ENCODE measurements around the gene LDLRAD4. TPM values are rescaled to one million over a fixed set of nuclear protein-coding genes. Genes with fewer than 3 reads are reported as not detected.
A peak's percentile ranks its signal among the peaks of the same experiment; 100 is the strongest.

The LDLRAD4 gene
- total RNA-seq, 4 donors from 2014 or later, result 20.4 to 40.4 (median 35.3) TPM

- TF ChIP-seq POLR2A (IDR thresholded peaks at IDR 0.05; ENCODE audit: low read depth) (no peak), POLR2AphosphoS5 (IDR thresholded peaks at IDR 0.05) (no peak), CTCF (IDR thresholded peaks at IDR 0.05) (no peak), EP300 (IDR thresholded peaks at IDR 0.05) (no peak)
- Histone ChIP-seq H3K4me3 (no peak overlapping the region), H3K4me1 (peaks cover 0 to 8% (median 3%) of the 10 kb centered on the region in 4 donors), H3K36me3 (no peaks in the 10 kb centered on the region), H3K9me3 (peaks cover 0 to 10% (median 4%) of the 10 kb centered on the region in 4 donors), H3K27me3 (no peaks in the 10 kb centered on the region), H3K27ac (replicated peaks in 1 of 4) (no peak overlapping the region)
- intact Hi-C loops (cut with DNase I), result no loop called here
- 56% methylated on average over 1 of the region's 1 CpG for WGBS
- DNase-seq (ENCODE audit: extremely low spot score), result peak; percentile 57
Observed at GRCh38 chr18:13353084-13353823, 134.7 kb downstream of the LDLRAD4 start.

GRCh38 chr18:13354402-13354801, 135.8 kb downstream of the LDLRAD4 start:
- TF ChIP-seq POLR2AphosphoS5 (IDR thresholded peaks at IDR 0.05) (no peak), CTCF (IDR thresholded peaks at IDR 0.05) (no peak), EP300 (IDR thresholded peaks at IDR 0.05) (no peak), POLR2A (IDR thresholded peaks at IDR 0.05; ENCODE audit: low read depth) (no peak)
- WGBS, result 86% methylated on average over 1 of the region's 1 CpG
- intact Hi-C loops (cut with DNase I), result no loop called here
- H3K4me1 ChIP-seq, result peaks cover 0 to 8% (median 3%) of the 10 kb centered on the region in 4 donors
- no peaks in the 10 kb centered on the region for H3K36me3 ChIP-seq
- H3K4me3 ChIP-seq, result no peak overlapping the region
- no peaks in the 10 kb centered on the region for H3K27me3 ChIP-seq
- peak; percentile 50 for DNase-seq (ENCODE audit: extremely low spot score)
- no peaks in the 10 kb centered on the region for H3K9me3 ChIP-seq
- H3K27ac ChIP-seq (replicated peaks in 1 of 4), result no peak overlapping the region

GRCh38 chr18:13356032-13356431, 137.5 kb downstream of the LDLRAD4 start:
- TF ChIP-seq POLR2AphosphoS5 (IDR thresholded peaks at IDR 0.05) (no peak), CTCF (IDR thresholded peaks at IDR 0.05) (no peak), EP300 (IDR thresholded peaks at IDR 0.05) (no peak), POLR2A (IDR thresholded peaks at IDR 0.05; ENCODE audit: low read depth) (no peak)
- WGBS, result 87% methylated on average over 6 of the region's 6 CpGs
- Histone ChIP-seq H3K36me3 (no peaks in the 10 kb centered on the region), H3K4me3 (no peak overlapping the region), H3K27ac (replicated peaks in 1 of 4) (no peak overlapping the region), H3K27me3 (no peaks in the 10 kb centered on the region), H3K4me1 (peaks cover 0 to 8% (median 3%) of the 10 kb centered on the region in 4 donors), H3K9me3 (no peaks in the 10 kb centered on the region)
- peak; percentile 50 for DNase-seq (ENCODE audit: extremely low spot score)
- intact Hi-C loops (cut with DNase I), result loop anchor here (5.0 kb wide), 1 partner anchor 51 kb away; no protein-coding TSS in a partner anchor

GRCh38 chr18:13357289-13357688, 138.7 kb downstream of the LDLRAD4 start:
- peak; percentile 37 for DNase-seq (ENCODE audit: extremely low spot score)
- peaks cover 0 to 12% (median 4%) of the 10 kb centered on the region in 4 donors for H3K4me1 ChIP-seq
- no peak for TF ChIP-seq CTCF (IDR thresholded peaks at IDR 0.05)
- intact Hi-C loops (cut with DNase I), result loop anchor here (5.0 kb wide), 1 partner anchor 50 kb away; no protein-coding TSS in a partner anchor
- no peaks in the 10 kb centered on the region for H3K27me3 ChIP-seq
- no peak overlapping the region for H3K4me3 ChIP-seq
- H3K36me3 ChIP-seq, result no peaks in the 10 kb centered on the region
- no peaks in the 10 kb centered on the region for H3K9me3 ChIP-seq
- H3K27ac ChIP-seq (replicated peaks in 1 of 4), result no peak overlapping the region
